ENCODE results near the gene TSPAN14. TPM values are rescaled to one million over a fixed set of nuclear protein-coding genes. Genes with fewer than 3 reads are reported as not detected.

The TSPAN14 gene
- total and polyA plus RNA-seq, 2 of the 13 experiments (the other 11 are each of a cell fraction or from before 2014, with no cell fraction given) = 24.1 to 80.6 TPM

DNA sequence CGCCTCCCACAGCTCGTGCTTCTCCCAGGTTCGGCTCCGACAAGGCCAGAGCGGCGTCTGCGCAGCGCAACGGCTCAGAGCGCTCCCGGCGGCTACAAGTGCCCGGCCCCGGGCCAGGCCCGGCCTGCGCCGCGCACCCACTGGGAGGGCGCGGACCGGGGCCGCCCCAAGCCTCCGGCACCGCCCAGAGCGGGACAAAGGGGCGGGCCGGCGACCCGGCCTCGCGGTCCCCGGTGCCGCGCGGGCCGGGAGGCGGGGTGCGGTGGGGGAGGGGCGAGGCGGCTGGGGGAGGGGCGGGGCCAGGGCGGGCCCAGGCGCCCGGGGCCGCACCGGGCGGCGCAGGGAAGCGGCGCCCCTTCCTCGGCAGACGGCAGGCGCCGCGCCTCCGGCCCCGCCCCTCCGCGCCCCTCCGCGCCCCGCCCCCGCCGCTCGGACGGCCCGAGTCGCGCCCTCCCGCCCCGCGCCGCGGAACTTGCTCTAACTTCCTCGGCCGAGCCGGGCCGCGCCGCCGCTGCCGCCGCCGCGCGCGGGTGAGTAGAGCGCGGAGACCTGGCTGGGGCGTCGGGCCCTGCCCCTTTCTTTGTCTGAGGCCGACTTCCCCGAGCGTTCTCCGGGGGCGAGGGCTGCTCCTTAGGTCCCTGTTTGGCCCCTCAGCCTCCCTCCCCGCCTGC, at the start of gene TSPAN14 (continued):
- no peak for TF ChIP-seq ATF2 (CRISPR knock-in tag; IDR thresholded peaks at IDR 0.05)
- TF ChIP-seq FOXK1 (CRISPR knock-in tag; IDR thresholded peaks at IDR 0.05; ENCODE audit: borderline replicate concordance, low read depth) = no peak
- TF ChIP-seq HES4 (CRISPR knock-in tag; IDR thresholded peaks at IDR 0.05; ENCODE audit: borderline replicate concordance) = no peak
- TF ChIP-seq PCBP2 (optimal IDR thresholded peaks at IDR 0.05; ENCODE audit: low read depth, low read length, poor library complexity, severe bottlenecking) = no peak
- no peak for TF ChIP-seq ZNF704 (CRISPR knock-in tag; IDR thresholded peaks at IDR 0.05; ENCODE audit: borderline replicate concordance)
- TF ChIP-seq TBP (CRISPR knock-in tag; IDR thresholded peaks at IDR 0.05) = no peak
- TF ChIP-seq NAIF1 (CRISPR knock-in tag; IDR thresholded peaks at IDR 0.05; ENCODE audit: borderline replicate concordance) = no peak
- no peak for TF ChIP-seq ZNF557 (CRISPR knock-in tag; IDR thresholded peaks at IDR 0.05)
- TF ChIP-seq POLR2G (IDR thresholded peaks at IDR 0.05; ENCODE audit: low read depth, low read length) = peak; percentile 65
- TF ChIP-seq, protein P1, sequence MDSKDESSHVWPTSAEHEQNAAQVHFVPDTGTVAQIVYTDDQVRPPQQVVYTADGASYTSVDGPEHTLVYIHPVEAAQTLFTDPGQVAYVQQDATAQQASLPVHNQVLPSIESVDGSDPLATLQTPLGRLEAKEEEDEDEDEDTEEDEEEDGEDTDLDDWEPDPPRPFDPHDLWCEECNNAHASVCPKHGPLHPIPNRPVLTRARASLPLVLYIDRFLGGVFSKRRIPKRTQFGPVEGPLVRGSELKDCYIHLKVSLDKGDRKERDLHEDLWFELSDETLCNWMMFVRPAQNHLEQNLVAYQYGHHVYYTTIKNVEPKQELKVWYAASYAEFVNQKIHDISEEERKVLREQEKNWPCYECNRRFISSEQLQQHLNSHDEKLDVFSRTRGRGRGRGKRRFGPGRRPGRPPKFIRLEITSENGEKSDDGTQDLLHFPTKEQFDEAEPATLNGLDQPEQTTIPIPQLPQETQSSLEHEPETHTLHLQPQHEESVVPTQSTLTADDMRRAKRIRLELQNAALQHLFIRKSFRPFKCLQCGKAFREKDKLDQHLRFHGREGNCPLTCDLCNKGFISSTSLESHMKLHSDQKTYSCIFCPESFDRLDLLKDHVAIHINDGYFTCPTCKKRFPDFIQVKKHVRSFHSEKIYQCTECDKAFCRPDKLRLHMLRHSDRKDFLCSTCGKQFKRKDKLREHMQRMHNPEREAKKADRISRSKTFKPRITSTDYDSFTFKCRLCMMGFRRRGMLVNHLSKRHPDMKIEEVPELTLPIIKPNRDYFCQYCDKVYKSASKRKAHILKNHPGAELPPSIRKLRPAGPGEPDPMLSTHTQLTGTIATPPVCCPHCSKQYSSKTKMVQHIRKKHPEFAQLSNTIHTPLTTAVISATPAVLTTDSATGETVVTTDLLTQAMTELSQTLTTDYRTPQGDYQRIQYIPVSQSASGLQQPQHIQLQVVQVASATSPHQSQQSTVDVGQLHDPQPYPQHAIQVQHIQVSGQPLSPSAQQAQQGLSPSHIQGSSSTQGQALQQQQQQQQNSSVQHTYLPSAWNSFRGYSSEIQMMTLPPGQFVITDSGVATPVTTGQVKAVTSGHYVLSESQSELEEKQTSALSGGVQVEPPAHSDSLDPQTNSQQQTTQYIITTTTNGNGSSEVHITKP (CRISPR knock-in tag; IDR thresholded peaks at IDR 0.05; ENCODE audit: low read depth) = no peak
- TF ChIP-seq MYC (CRISPR knock-in tag; IDR thresholded peaks at IDR 0.05; ENCODE audit: borderline replicate concordance) = no peak
- TF ChIP-seq ZNF235 (CRISPR knock-in tag; IDR thresholded peaks at IDR 0.05; ENCODE audit: borderline replicate concordance) = no peak
- no peak for TF ChIP-seq IRF1 (CRISPR knock-in tag; IDR thresholded peaks at IDR 0.05; ENCODE audit: low read depth)
- no peak for TF ChIP-seq ZNF138 (CRISPR knock-in tag; IDR thresholded peaks at IDR 0.05; ENCODE audit: low read depth)
- no peak for TF ChIP-seq SYNCRIP (IDR thresholded peaks at IDR 0.05; ENCODE audit: insufficient read depth, low read depth, low read length)
- TF ChIP-seq SNAPC2 (CRISPR knock-in tag; IDR thresholded peaks at IDR 0.05) = no peak
- no peak for TF ChIP-seq ZNF460 (CRISPR knock-in tag; IDR thresholded peaks at IDR 0.05; ENCODE audit: borderline replicate concordance)
- TF ChIP-seq ETV6 (CRISPR knock-in tag; conservative IDR thresholded peaks at IDR 0.05) = no peak; the same call in 1 of the 2 replicates
- TF ChIP-seq, protein P2, sequence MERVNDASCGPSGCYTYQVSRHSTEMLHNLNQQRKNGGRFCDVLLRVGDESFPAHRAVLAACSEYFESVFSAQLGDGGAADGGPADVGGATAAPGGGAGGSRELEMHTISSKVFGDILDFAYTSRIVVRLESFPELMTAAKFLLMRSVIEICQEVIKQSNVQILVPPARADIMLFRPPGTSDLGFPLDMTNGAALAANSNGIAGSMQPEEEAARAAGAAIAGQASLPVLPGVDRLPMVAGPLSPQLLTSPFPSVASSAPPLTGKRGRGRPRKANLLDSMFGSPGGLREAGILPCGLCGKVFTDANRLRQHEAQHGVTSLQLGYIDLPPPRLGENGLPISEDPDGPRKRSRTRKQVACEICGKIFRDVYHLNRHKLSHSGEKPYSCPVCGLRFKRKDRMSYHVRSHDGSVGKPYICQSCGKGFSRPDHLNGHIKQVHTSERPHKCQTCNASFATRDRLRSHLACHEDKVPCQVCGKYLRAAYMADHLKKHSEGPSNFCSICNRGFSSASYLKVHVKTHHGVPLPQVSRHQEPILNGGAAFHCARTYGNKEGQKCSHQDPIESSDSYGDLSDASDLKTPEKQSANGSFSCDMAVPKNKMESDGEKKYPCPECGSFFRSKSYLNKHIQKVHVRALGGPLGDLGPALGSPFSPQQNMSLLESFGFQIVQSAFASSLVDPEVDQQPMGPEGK (CRISPR knock-in tag; IDR thresholded peaks at IDR 0.05) = no peak
- TF ChIP-seq REXO4 (CRISPR knock-in tag; IDR thresholded peaks at IDR 0.05; ENCODE audit: borderline replicate concordance) = no peak
